MV-4-11 (cell line): Measurements from ENCODE around the gene MMP13.
"Not testable (repeated sequence)": the region's sequence is repeated elsewhere in the genome, so short reads cannot be mapped to it uniquely, and the experiment has no call there.

Experiments
- DNase-seq: peaks from one replicate; lab custom pipeline; 2025; lab: John Stamatoyannopoulos, UW

MMP13 gene

GRCh38 chr11:102955624-102956023 is at the start of gene MMP13:
TSS of gene MMP13 (minus strand) at chr11:102955732. CDS start at chr11:102955705, 27 bp downstream.
- no peak for DNase-seq

- DNase-seq, result not testable (repeated sequence)
Observed at GRCh38 chr11:103004234-103004633, 48.7 kb upstream of the MMP13 start.

GRCh38 chr11:102994105-102994504 is 38.6 kb upstream of the MMP13 start:
- no peak for DNase-seq

GRCh38 chr11:102991776-102992175 is 36.2 kb upstream of the MMP13 start:
- DNase-seq, result no peak

GRCh38 chr11:102990145-102990544 is 34.6 kb upstream of the MMP13 start:
- DNase-seq, result no peak

GRCh38 chr11:102989379-102990047 is 34.0 kb upstream of the MMP13 start:
- DNase-seq, result no peak

GRCh38 chr11:102986815-102987214 is 31.3 kb upstream of the MMP13 start:
- no peak for DNase-seq

GRCh38 chr11:102985850-102986249 is 30.3 kb upstream of the MMP13 start:
- peak; percentile 56 for DNase-seq

- DNase-seq, result peak; percentile 28
Observed at GRCh38 chr11:102983486-102983885, 28.0 kb upstream of the MMP13 start.

- DNase-seq, result no peak
Observed at GRCh38 chr11:102981324-102981910, 25.9 kb upstream of the MMP13 start.

- DNase-seq, result no peak
Observed at GRCh38 chr11:102974552-102975280, 19.2 kb upstream of the MMP13 start.

- not testable (repeated sequence) for DNase-seq
Observed at GRCh38 chr11:102973698-102974097, 18.2 kb upstream of the MMP13 start.

- DNase-seq, result no peak
Observed at GRCh38 chr11:102972853-102973252, 17.3 kb upstream of the MMP13 start.

GRCh38 chr11:102971766-102972165 is 16.2 kb upstream of the MMP13 start:
- no peak for DNase-seq

GRCh38 chr11:102967497-102967896 is 12.0 kb upstream of the MMP13 start:
- DNase-seq, result no peak

GRCh38 chr11:102966011-102966410 is 10.5 kb upstream of the MMP13 start:
- no peak for DNase-seq

- DNase-seq, result no peak
Observed at GRCh38 chr11:102964867-102965266, 9.3 kb upstream of the MMP13 start.

GRCh38 chr11:102957953-102958352 is 2.4 kb upstream of the MMP13 start:
- no peak for DNase-seq

- DNase-seq, result peak; percentile 39
Observed at GRCh38 chr11:102950622-102951081, 4.9 kb downstream of the MMP13 start.

GRCh38 chr11:102946237-102946636 is 9.3 kb downstream of the MMP13 start:
- DNase-seq, result no peak

GRCh38 chr11:102940714-102941588 is 14.6 kb downstream of the MMP13 start:
- DNase-seq, result peak; percentile 62
